ENCODE data around the gene KIAA0753.

KIAA0753 gene

GRCh38 chr17:6534846-6535514 is 105.5 kb downstream of the KIAA0753 start:
- H3K36me3 ChIP-seq (ENCODE audit: control insufficient read depth, insufficient read depth, low read length) = no peaks in the 10 kb centered on the region
- no peak overlapping the region for H3K4me3 ChIP-seq (ENCODE audit: low read depth, low read length)
- H3K9ac ChIP-seq (ENCODE audit: low read depth, low read length) = no peak overlapping the region
- no peaks in the 10 kb centered on the region for H3K27me3 ChIP-seq (ENCODE audit: control insufficient read depth, insufficient read depth, low read length)
- H3K4me1 ChIP-seq (ENCODE audit: control insufficient read depth, insufficient read depth, low read length) = peaks cover 9% of the 10 kb centered on the region
- H3K9me3 ChIP-seq (ENCODE audit: control insufficient read depth, insufficient read depth, low read length) = no peaks in the 10 kb centered on the region

DNA sequence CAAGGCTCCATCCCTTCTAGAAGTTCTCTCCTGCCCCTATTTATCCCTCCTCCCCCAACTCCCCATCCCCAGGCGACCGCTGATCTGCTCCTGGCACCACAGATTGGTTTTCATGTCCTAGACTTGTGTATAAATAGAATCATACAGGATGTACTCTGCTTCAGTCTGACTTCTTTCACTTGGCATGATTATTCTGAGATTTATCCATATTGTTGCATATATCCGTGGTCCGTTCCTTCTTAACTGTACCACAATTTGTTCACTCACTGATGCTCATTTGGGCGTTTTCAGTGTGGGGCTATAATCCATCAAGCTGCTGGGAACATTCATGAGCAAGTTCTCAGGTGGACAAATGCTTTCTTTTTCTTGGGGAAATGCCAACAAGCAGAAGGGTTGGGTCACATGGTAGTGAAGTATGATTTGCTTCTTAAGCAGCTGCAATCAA is 108.0 kb downstream of the KIAA0753 start:
- H3K4me3 ChIP-seq (ENCODE audit: low read depth, low read length) = no peak overlapping the region
- no peaks in the 10 kb centered on the region for H3K36me3 ChIP-seq (ENCODE audit: control insufficient read depth, insufficient read depth, low read length)
- peaks cover 7% of the 10 kb centered on the region for H3K4me1 ChIP-seq (ENCODE audit: control insufficient read depth, insufficient read depth, low read length)
- H3K9me3 ChIP-seq (ENCODE audit: control insufficient read depth, insufficient read depth, low read length) = no peaks in the 10 kb centered on the region
- no peaks in the 10 kb centered on the region for H3K27me3 ChIP-seq (ENCODE audit: control insufficient read depth, insufficient read depth, low read length)
- H3K9ac ChIP-seq (ENCODE audit: low read depth, low read length) = no peak overlapping the region

- no peaks in the 10 kb centered on the region for H3K9me3 ChIP-seq (ENCODE audit: control insufficient read depth, insufficient read depth, low read length)
- no peak overlapping the region for H3K9ac ChIP-seq (ENCODE audit: low read depth, low read length)
- peaks cover 7% of the 10 kb centered on the region for H3K4me1 ChIP-seq (ENCODE audit: control insufficient read depth, insufficient read depth, low read length)
- H3K4me3 ChIP-seq (ENCODE audit: low read depth, low read length) = no peak overlapping the region
- H3K27me3 ChIP-seq (ENCODE audit: control insufficient read depth, insufficient read depth, low read length) = no peaks in the 10 kb centered on the region
- no peaks in the 10 kb centered on the region for H3K36me3 ChIP-seq (ENCODE audit: control insufficient read depth, insufficient read depth, low read length)
Observed at GRCh38 chr17:6531575-6531974, 108.9 kb downstream of the KIAA0753 start.

DNA sequence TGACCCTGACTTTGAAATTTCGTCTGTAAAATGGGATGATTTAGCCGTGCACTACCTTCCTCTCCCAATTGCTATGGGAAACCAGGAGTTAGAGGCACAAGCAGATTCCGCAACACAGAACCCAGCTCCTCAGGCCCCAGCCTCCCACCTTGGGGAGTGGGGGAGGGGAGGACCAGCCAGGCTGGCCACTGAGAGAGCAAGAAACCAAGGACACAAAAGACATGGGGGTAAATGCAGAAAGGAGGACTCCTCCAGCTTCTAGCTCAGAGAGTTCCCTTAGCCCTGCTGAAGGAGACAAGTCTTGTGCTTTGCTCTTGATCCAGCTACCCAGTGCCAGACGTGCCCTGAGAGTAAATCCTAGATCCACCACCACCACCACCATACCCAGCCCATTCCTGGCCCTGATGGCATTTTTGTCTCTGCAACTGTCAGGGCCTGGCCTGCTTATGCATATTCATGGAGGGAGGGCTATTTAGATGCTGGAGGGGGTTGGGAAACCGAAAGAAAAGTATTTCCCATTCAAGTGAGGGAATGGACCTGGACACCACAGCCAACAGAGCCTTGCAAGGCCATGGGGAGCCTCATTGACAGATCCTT is 110.1 kb downstream of the KIAA0753 start:
- H3K9me3 ChIP-seq (ENCODE audit: control insufficient read depth, insufficient read depth, low read length) = no peaks in the 10 kb centered on the region
- H3K36me3 ChIP-seq (ENCODE audit: control insufficient read depth, insufficient read depth, low read length) = no peaks in the 10 kb centered on the region
- H3K4me3 ChIP-seq (ENCODE audit: low read depth, low read length) = no peak overlapping the region
- no peaks in the 10 kb centered on the region for H3K27me3 ChIP-seq (ENCODE audit: control insufficient read depth, insufficient read depth, low read length)
- H3K4me1 ChIP-seq (ENCODE audit: control insufficient read depth, insufficient read depth, low read length) = peaks cover 7% of the 10 kb centered on the region
- H3K9ac ChIP-seq (ENCODE audit: low read depth, low read length) = no peak overlapping the region

DNA sequence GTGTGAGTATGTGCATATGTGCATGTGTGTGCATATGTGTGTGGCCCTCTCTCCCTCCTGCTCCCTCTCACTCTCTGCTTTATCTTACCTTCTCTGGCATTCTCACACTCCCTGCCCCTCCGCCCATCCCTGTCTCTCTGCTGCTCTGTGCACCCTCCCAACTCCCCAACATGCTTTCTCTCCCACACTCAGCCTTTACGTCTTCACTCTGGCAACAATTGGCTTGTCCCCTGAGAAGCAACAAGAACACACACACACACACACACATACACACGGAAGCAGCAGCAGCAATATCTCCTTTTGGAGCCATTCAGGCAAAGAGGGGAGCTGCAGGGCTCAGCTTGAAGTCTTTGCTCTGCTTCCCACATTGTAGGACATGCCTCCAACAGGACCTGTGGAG is 112.0 kb downstream of the KIAA0753 start:
- no peak overlapping the region for H3K4me3 ChIP-seq (ENCODE audit: low read depth, low read length)
- no peaks in the 10 kb centered on the region for H3K27me3 ChIP-seq (ENCODE audit: control insufficient read depth, insufficient read depth, low read length)
- H3K36me3 ChIP-seq (ENCODE audit: control insufficient read depth, insufficient read depth, low read length) = no peaks in the 10 kb centered on the region
- no peaks in the 10 kb centered on the region for H3K9me3 ChIP-seq (ENCODE audit: control insufficient read depth, insufficient read depth, low read length)
- H3K9ac ChIP-seq (ENCODE audit: low read depth, low read length) = no peak overlapping the region
- H3K4me1 ChIP-seq (ENCODE audit: control insufficient read depth, insufficient read depth, low read length) = peaks cover 7% of the 10 kb centered on the region

Data from iPS-15b (cell line).